GM18511 (cell line): ENCODE measurements around the gene SEMA3C.

Experiments
- ATAC-seq: cut with Tn5 transposase; IDR thresholded peaks from one replicate; pipeline ENCODE4 v1.9.1; 2021; ENCODE audit warnings: mild to moderate bottlenecking, moderate library complexity; ENCODE audit not compliant: unreplicated experiment

SEMA3C gene

GRCh38 chr7:80918909-80919721, at the start of gene SEMA3C:
TSS of gene SEMA3C (minus strand) at chr7:80919051. CDS start at chr7:80916781, 2,270 bp downstream.
- ATAC-seq: peak; percentile 63

GRCh38 chr7:80968606-80969005, 49.8 kb upstream of the SEMA3C start:
- ATAC-seq: no peak

GRCh38 chr7:80967917-80968297, 49.1 kb upstream of the SEMA3C start:
- ATAC-seq: no peak

- no peak for ATAC-seq
Measured at GRCh38 chr7:80967071-80967916, 48.4 kb upstream of the SEMA3C start.

GRCh38 chr7:80960244-80960795, 41.5 kb upstream of the SEMA3C start:
- ATAC-seq: no peak

- ATAC-seq: no peak
Measured at GRCh38 chr7:80957226-80957777, 38.5 kb upstream of the SEMA3C start.

GRCh38 chr7:80954191-80954590, 35.3 kb upstream of the SEMA3C start:
- no peak for ATAC-seq

GRCh38 chr7:80950550-80950967, 31.7 kb upstream of the SEMA3C start:
- ATAC-seq: no peak

- no peak for ATAC-seq
Measured at GRCh38 chr7:80949449-80949848, 30.6 kb upstream of the SEMA3C start.

GRCh38 chr7:80946858-80947257, 28.0 kb upstream of the SEMA3C start:
- no peak for ATAC-seq

- no peak for ATAC-seq
Measured at GRCh38 chr7:80945976-80946375, 27.1 kb upstream of the SEMA3C start.

GRCh38 chr7:80943342-80943741, 24.5 kb upstream of the SEMA3C start:
- ATAC-seq: no peak

- no peak for ATAC-seq
Measured at GRCh38 chr7:80942261-80943041, 23.6 kb upstream of the SEMA3C start.

- ATAC-seq: no peak
Measured at GRCh38 chr7:80941208-80941758, 22.4 kb upstream of the SEMA3C start.

- ATAC-seq: no peak
Measured at GRCh38 chr7:80940539-80941207, 21.8 kb upstream of the SEMA3C start.

GRCh38 chr7:80937336-80937735, 18.5 kb upstream of the SEMA3C start:
- no peak for ATAC-seq

GRCh38 chr7:80935991-80936780, 17.3 kb upstream of the SEMA3C start:
- ATAC-seq: no peak

GRCh38 chr7:80934321-80934720, 15.5 kb upstream of the SEMA3C start:
- ATAC-seq: no peak

- ATAC-seq: no peak
Measured at GRCh38 chr7:80932536-80932935, 13.7 kb upstream of the SEMA3C start.
